MCF 10A (cell line): ENCODE data around the gene H1-8. TPM values are rescaled to one million over a fixed set of nuclear protein-coding genes. Genes with fewer than 3 reads are reported as not detected.

Experiments
- BruUV-seq: library from RNA; stranded (reverse); fragments of 400-500 nt; replicated peaks from 2 replicates; lab custom pipeline; 2021; lab: Mats Ljungman, UMichigan
- CTCF ChIA-PET: fragments of 300-600 bp; sonication (Branson Sonifier 250); formaldehyde crosslinking; extraction: SDS; loops from one replicate; lab custom pipeline; 2021; ENCODE audit warnings: antibody characterized with exemption, inconsistent platforms; lab: Yijun Ruan, JAX
- POLR2A ChIA-PET: fragments of 300-600, 350-650 bp; sonication (Branson Sonifier 250); formaldehyde crosslinking; extraction: SDS; loops from one replicate; lab custom pipeline; 2020; ENCODE audit warnings: antibody characterized with exemption, inconsistent platforms; lab: Yijun Ruan, JAX
- DNase-seq: peaks from one replicate; pipeline ENCODE4 v3.0.0-alpha.2; 2018; ENCODE audit not compliant: unreplicated experiment
- H3K27ac Mint-ChIP-seq: one replicate; pipeline ENCODE4 v1.8.0; 2022; ENCODE audit warnings: mild to moderate bottlenecking, low read depth, mixed read lengths; ENCODE audit not compliant: unreplicated experiment
- H3K27me3 Mint-ChIP-seq: one replicate; pipeline ENCODE4 v1.8.0; 2022; ENCODE audit warnings: mixed read lengths; ENCODE audit not compliant: insufficient read depth, unreplicated experiment
- H3K36me3 Mint-ChIP-seq: one replicate; pipeline ENCODE4 v1.8.0; 2022; ENCODE audit warnings: mild to moderate bottlenecking, moderate library complexity, mixed read lengths; ENCODE audit not compliant: insufficient read depth, unreplicated experiment
- H3K4me1 Mint-ChIP-seq: one replicate; pipeline ENCODE4 v1.8.0; 2022; ENCODE audit warnings: mixed read lengths; ENCODE audit not compliant: insufficient read depth, unreplicated experiment
- H3K4me3 Mint-ChIP-seq: one replicate; pipeline ENCODE4 v1.8.0; 2022; ENCODE audit warnings: mild to moderate bottlenecking, moderate library complexity, mixed read lengths; ENCODE audit not compliant: unreplicated experiment
- H3K9me3 Mint-ChIP-seq: one replicate; pipeline ENCODE4 v1.8.0; 2022; ENCODE audit warnings: mixed read lengths; ENCODE audit not compliant: unreplicated experiment
- CTCF ChIP-seq: fragments of 200-600 bp; IDR thresholded peaks from one replicate; pipeline ENCODE4 v1.8.0; 2022; ENCODE audit warnings: antibody characterized with exemption, mild to moderate bottlenecking; ENCODE audit not compliant: unreplicated experiment
- intact Hi-C: fragments of 100-400 bp; cut with micrococcal nuclease; formaldehyde crosslinking; loops from 2 replicates; pipeline ENCODE4 v1.14.1; 2022
- total RNA-seq: library from RNA; stranded (reverse); gene quantifications from 2 replicates; pipeline ENCODE4 v1.2.3, GENCODE V29; 2022

The H1-8 gene
- total RNA-seq, 1 experiment from 2014 or later: not detected

GRCh38 chr3:129594907-129595390, 52.0 kb downstream of the H1-8 start:
- ChIA-PET POLR2A (interaction anchor here (0.5 to 0.6 kb wide), 2 partner anchors 22 to 1837 kb away, joined by 3 to 4 read pairs; no protein-coding TSS in a partner anchor), CTCF (interaction anchor here (0.8 to 1.1 kb wide), 2 partner anchors 93 to 98 kb away, joined by 3 to 4 read pairs; no protein-coding TSS in a partner anchor)
- no peak overlapping the region for H3K27ac Mint-ChIP-seq
- no peaks in the 10 kb centered on the region for H3K36me3 Mint-ChIP-seq
- H3K27me3 Mint-ChIP-seq: no peaks in the 10 kb centered on the region
- intact Hi-C loops: no loop called here
- no peaks in the 10 kb centered on the region for H3K9me3 Mint-ChIP-seq
- H3K4me3 Mint-ChIP-seq: no peak overlapping the region
- no peak for TF ChIP-seq CTCF
- DNase-seq: no peak
- no peaks in the 10 kb centered on the region for H3K4me1 Mint-ChIP-seq
- BruUV-seq: no TSS peak

DNA sequence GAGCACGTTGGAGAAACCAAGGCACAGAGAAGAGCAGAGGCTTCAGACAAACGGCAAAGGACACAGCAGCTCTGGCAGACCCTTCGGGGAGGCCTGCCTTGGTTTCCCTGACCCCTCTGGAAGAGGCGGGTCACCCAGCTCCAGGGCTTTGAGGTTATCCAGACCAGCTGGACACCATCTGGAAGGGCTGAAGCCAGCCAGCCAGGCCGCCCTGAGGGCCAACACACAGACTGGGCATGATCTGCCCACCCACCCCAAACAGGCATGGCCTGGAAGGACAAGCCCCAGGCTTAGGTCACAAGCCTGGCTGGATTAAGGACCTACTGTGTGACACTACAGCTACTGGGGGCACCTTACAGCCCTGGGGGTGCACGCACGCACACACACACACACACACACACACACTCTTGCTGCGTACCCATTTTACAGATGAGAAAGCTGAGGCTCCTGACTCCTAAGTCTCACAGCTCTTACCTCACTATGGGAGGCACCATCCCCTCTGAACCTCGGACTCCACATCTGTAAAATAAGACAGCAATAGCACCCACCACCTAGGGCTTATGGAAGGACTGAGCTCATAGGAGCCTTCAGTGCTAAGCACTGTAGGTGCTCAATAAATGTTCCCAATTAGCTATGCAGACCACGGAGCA, 52.7 kb downstream of the H1-8 start:
- no TSS peak for BruUV-seq
- H3K27me3 Mint-ChIP-seq: no peaks in the 10 kb centered on the region
- no peaks in the 10 kb centered on the region for H3K36me3 Mint-ChIP-seq
- CTCF ChIA-PET: interaction anchor here (0.7 to 1.1 kb wide), 3 partner anchors 92 to 228 kb away, joined by 3 to 4 read pairs (median 3); no protein-coding TSS in a partner anchor
- no peak for DNase-seq
- H3K4me1 Mint-ChIP-seq: no peaks in the 10 kb centered on the region
- no peak overlapping the region for H3K4me3 Mint-ChIP-seq
- no peak for TF ChIP-seq CTCF
- H3K9me3 Mint-ChIP-seq: no peaks in the 10 kb centered on the region
- POLR2A ChIA-PET: interaction anchor here (0.5 to 0.6 kb wide), 3 partner anchors 22 to 1838 kb away, joined by 3 to 4 read pairs (median 3); no protein-coding TSS in a partner anchor
- H3K27ac Mint-ChIP-seq: no peak overlapping the region
- intact Hi-C loops: no loop called here

GRCh38 chr3:129596194-129597086, 53.5 kb downstream of the H1-8 start:
- no peaks in the 10 kb centered on the region for H3K36me3 Mint-ChIP-seq
- no peaks in the 10 kb centered on the region for H3K9me3 Mint-ChIP-seq
- H3K27me3 Mint-ChIP-seq: no peaks in the 10 kb centered on the region
- no peak overlapping the region for H3K27ac Mint-ChIP-seq
- TF ChIP-seq CTCF: no peak
- BruUV-seq: no TSS peak
- no peak for DNase-seq
- POLR2A ChIA-PET: interaction anchor here (0.6 kb wide), 1 partner anchor 648 kb away, joined by 3 read pairs; no protein-coding TSS in a partner anchor
- no peaks in the 10 kb centered on the region for H3K4me1 Mint-ChIP-seq
- CTCF ChIA-PET: interaction anchor here (0.7 to 1.1 kb wide), 2 partner anchors 100 to 227 kb away, joined by 3 to 4 read pairs; no protein-coding TSS in a partner anchor
- intact Hi-C loops: no loop called here
- H3K4me3 Mint-ChIP-seq: no peak overlapping the region
